GM21717 (cell line): ENCODE results near the gene SRP14.
"Not testable (repeated sequence)": the region's sequence is repeated elsewhere in the genome, so short reads cannot be mapped to it uniquely, and the experiment has no call there.

Experiments
- ATAC-seq: cut with Tn5 transposase; IDR thresholded peaks from one replicate; pipeline ENCODE4 v1.9.1; 2021; ENCODE audit warnings: mild to moderate bottlenecking, moderate library complexity; ENCODE audit not compliant: unreplicated experiment

Gene SRP14, protein sequence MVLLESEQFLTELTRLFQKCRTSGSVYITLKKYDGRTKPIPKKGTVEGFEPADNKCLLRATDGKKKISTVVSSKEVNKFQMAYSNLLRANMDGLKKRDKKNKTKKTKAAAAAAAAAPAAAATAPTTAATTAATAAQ

GRCh38 chr15:40038638-40039543 is at the start of gene SRP14:
Gene SRP14, minus strand, starts transcription at chr15:40039181. Its CDS starts 65 bp downstream, at chr15:40039116.
- peak; percentile 92 for ATAC-seq

GRCh38 chr15:40087991-40088928 is 49.3 kb upstream of the SRP14 start:
- no peak for ATAC-seq

- ATAC-seq: no peak
These were observed 48.3 kb upstream of the SRP14 start for GRCh38 chr15:40087068-40087810.

DNA sequence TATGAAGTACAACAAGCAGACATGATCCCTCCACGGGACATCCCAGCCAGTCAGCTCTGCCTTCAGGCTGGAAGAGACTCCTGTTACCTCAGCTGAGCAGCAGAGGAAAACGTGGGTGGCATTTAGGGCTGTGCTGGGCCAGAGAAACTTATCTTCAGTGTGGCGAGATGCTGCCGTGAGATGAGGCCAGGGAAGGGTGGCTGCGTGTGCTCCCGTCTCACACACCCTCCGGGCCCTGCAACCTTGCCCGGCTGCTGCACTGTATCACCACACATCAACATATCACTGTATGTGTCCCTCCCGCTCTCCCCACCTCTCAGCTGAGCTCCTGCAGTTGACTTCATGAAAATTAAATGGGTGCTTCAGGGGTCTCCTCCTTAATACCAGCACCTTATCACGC is 46.3 kb upstream of the SRP14 start:
- no peak for ATAC-seq

DNA sequence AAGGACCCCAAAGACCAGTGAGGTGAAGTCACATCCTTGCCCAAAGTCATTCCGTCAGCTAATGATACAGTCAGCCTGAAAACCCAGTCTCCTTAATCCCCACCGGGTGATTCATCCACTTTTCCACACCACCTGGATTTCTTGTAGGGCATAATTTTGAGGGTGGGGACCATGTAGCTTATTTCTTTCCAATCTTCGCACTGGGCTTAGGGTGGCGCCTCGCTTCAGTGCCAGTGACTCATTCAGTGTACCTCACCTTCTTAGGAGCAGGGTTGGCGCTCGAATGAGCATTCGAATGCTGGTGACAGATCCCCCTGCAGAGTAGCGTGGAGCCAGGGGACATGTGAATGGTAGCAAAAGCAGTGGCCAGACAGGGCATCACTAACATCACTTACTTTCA is 45.7 kb upstream of the SRP14 start:
- no peak for ATAC-seq

GRCh38 chr15:40082195-40082883 is 43.4 kb upstream of the SRP14 start:
- ATAC-seq: no peak

DNA sequence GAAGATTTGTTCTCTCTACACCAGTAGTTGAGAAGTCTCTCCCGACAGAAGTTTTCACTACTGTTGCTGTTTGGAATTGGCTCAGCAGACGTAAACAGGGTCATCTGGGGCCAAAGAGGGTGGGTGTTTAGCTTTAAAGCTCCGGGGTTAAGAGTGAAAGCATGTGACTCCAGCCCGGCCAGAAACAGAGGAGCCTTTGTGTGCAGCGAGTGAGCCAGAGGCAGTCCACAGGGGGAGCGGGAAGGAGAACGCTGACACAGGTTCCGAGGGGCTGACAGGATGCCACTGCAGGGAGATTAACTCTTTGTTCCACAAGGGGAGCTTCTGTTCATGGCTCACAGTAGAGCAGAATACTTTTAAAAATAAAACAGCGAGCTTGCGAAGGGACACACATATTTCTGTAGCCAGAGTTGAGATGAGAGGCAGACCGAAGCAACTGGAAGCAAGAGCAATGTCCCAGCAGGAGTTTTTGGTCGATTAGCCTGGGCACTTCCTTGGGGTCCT is 42.8 kb upstream of the SRP14 start:
- no peak for ATAC-seq

DNA sequence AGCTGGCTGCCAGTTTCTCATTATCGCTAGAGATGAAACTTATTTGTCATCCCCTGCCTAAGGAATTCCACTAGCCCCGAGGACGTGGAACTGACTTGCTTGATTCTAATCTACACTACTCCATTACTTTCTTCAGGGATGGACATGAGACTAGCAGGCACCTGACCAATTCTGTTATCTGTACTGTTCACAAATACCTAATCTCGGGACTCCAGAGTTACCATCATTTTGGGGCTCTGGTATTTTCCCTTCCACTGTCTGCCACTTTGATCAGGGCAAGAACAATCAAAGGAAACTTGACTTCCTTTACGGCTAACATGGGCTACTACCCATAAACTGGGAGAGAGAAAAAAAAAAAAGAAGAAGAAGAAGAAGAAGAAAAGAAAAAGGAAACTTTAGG is 41.9 kb upstream of the SRP14 start:
- ATAC-seq: no peak

- ATAC-seq: no peak
These were observed 41.1 kb upstream of the SRP14 start for GRCh38 chr15:40080104-40080503.

DNA sequence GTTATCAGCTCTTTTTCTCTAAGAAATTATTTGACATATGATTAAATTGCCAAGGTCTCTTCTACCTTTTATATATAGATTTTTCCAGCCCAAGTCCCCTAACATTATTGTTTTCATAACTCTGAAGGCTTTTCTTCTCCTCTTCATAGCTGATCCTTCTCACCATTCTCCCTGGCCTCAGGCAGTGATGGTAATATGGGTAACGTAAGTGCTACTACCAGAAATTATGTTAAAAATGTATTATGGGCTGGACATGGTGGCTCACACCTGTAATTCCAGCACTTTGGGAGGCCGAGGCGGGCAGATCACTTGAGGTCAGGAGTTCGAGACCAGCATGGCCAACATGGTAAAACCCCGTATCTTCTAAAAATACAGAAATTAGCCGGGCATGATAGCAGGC is 40.5 kb upstream of the SRP14 start:
- no peak for ATAC-seq

DNA sequence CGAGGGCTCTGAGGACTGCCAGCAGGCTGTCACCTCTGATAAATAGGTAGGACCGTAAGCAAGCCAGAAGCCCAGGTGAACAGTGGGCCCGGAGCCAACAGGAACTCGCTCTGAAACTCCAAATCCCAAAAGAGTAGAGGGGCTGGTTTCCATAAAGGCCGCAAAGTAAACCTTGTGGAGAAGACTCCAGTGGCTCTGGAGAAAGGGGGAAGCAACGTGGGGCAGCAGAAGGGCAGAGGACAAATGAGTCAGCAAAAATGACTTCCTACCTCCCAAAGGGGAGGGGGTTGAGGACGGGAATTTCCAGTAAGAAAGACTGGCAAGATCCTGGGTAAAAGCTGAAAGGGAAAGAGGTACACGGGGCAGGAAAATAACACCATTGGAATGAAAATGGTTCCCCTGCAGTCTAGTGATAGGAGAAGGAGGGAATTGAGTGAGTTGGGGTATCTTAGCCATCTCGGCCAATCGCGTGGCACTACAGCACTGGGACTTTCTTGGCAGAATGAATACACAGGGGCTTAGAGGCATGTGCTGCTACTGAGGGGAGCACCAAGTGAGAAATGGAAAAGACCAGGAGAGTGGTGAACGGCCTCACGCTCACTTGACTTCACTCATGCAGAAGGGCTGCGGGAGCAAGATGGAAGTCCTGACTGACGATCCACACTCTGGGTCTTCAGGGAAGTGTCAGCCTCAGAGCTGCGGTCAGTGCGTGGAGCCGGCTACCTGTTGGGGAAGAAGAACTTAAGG is 36.5 kb upstream of the SRP14 start:
- no peak for ATAC-seq

DNA sequence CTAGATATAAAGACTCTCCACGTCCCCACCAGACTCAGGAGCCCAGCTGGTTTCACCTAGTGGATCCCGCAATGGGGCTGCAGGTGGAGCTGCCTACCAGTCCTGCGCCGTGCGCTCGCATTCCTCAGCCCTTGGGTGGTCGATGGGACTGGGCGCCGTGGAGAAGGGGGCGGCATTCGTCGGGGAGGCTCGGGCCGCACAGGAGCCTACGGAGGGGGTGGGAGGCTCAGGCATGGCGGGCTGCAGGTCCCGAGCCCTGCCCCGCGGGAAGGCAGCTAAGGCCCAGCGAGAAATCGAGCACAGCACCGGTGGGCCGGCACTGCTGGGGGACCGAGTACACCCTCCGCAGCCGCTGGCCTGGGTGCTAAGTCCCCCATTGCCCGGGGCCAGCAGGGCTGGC is 35.7 kb upstream of the SRP14 start:
- ATAC-seq: not testable (repeated sequence)

DNA sequence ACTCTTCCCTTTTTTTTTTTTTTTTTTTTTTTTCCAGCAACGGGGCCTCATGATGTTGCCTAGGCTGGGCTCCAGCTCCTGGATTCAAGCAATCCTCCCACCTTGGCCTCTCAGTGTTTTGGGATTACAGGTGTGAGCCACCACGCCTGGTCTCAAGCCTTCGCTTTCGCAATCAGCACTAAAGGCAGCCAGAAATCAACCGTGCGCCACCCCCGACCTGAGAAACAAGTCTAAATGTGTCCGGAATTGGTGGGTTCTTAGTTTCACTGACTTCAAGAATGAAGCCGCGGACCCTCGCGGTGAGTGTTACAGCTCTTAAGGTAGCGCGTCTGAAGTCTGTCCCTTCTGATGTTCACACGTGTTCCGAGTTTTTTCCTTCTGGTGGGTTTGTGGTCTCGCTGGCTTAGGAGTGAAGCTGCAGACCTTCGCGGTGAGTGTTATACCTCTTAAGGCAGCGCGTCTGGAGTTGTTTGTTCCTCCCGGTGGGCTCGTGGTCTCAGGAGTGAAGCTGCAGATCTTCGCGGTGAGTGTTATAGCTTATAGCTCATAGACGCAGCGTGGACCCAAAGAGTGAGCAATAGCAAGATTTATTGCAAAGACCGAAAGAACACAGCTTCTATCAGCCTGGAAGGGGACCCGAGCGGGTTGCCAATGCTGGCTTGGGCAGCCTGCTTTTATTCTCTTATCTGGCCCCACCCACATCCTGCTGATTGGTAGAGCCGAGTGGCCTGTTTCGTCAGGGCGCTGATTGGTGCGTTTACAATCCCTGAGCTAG is 34.9 kb upstream of the SRP14 start:
- not testable (repeated sequence) for ATAC-seq

GRCh38 chr15:40072216-40072990 is 33.4 kb upstream of the SRP14 start:
- ATAC-seq: no peak

DNA sequence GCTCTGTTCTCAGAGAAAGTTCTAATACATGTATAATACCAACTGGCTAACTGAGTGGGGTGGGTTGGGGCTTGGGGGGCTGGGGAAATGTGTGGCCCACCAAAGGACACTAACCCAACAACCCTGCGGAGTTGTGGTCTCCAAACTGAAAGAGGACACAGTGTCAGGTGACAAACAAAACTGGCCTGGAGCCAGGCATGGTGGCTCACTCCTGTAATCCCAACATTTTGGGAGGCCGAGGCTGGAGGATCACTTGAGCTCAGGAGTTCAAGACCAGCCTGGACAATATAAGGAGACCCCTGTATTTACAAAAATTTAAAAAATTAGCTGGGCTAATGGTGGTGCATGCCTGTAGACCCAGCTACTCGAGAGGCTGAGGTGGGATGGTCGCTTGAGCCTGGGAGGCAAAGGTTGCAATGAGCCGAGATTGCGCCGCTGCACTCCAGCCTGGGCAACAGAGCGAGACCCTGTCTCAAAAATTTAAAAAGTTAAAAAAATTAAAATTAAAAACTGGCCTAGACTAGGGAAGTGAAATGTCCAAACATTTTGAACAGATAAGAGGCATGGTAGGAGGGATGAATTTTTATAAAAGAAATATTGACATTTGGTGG is 31.7 kb upstream of the SRP14 start:
- no peak for ATAC-seq

GRCh38 chr15:40070166-40070557 is 31.2 kb upstream of the SRP14 start:
- ATAC-seq: no peak
